Uterus (tissue), 2 donors: ENCODE data around the gene CLCN1.

Experiments used
- POLR2A ChIP-seq, 2 donors: fragments of 450-650 bp; IDR thresholded peaks; one replicate each; pipeline ENCODE4 v1.6.1; 2016; ENCODE audit warnings: antibody characterized with exemption in 2 of 2, mild to moderate bottlenecking in 1 of 2, moderate library complexity in 1 of 2
- TF ChIP-seq, protein P1 (sequence below), 4 experiments: fragments of 200-600 bp in 2 of 4; fragments of 450-650 bp in 2 of 4; sonication (generic) in 2 of 4; IDR thresholded peaks; one replicate each; pipeline ENCODE4 v1.5.1; 2016 to 2019; ENCODE audit warnings: antibody characterized with exemption in 4 of 4, mild to moderate bottlenecking in 2 of 4, moderate library complexity in 1 of 4

DNA sequence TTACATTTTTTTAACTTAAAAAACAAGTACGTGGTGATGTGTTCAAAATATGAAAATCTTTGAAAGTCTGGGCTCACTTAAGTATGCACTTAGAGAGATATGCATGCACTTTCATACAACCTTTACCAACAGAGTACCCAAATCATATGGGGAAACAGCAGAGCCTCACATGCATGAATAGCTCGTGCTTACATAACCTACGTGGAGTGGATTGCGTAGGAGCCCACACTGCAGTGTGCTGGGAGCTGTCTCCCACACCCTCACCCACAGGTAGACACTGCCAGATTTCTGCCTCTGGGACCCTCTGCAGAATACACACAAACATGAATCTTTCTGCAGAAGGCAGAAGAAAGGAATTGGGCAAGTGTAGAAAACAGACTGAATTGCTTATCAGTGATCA is 581 bp downstream of the CLCN1 start:
- TF ChIP-seq, protein P1, sequence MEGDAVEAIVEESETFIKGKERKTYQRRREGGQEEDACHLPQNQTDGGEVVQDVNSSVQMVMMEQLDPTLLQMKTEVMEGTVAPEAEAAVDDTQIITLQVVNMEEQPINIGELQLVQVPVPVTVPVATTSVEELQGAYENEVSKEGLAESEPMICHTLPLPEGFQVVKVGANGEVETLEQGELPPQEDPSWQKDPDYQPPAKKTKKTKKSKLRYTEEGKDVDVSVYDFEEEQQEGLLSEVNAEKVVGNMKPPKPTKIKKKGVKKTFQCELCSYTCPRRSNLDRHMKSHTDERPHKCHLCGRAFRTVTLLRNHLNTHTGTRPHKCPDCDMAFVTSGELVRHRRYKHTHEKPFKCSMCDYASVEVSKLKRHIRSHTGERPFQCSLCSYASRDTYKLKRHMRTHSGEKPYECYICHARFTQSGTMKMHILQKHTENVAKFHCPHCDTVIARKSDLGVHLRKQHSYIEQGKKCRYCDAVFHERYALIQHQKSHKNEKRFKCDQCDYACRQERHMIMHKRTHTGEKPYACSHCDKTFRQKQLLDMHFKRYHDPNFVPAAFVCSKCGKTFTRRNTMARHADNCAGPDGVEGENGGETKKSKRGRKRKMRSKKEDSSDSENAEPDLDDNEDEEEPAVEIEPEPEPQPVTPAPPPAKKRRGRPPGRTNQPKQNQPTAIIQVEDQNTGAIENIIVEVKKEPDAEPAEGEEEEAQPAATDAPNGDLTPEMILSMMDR (IDR thresholded peaks at IDR 0.05): no peak
- no peak for TF ChIP-seq POLR2A (IDR thresholded peaks at IDR 0.05)
